GM19043 (cell line): ENCODE measurements around the gene ABHD1.
"Not testable (repeated sequence)": the region's sequence is repeated elsewhere in the genome, so short reads cannot be mapped to it uniquely, and the experiment has no call there.

Experiments used
- ATAC-seq: cut with Tn5 transposase; IDR thresholded peaks from one replicate; pipeline ENCODE4 v1.9.1; 2021; ENCODE audit warnings: low read depth; ENCODE audit not compliant: unreplicated experiment

The ABHD1 gene

GRCh38 chr2:27162151-27163121 is 38.8 kb downstream of the ABHD1 start:
- no peak for ATAC-seq

- no peak for ATAC-seq
These were observed 41.5 kb downstream of the ABHD1 start for GRCh38 chr2:27164960-27165763.

GRCh38 chr2:27170581-27171337 is 47.1 kb downstream of the ABHD1 start:
- no peak for ATAC-seq

DNA sequence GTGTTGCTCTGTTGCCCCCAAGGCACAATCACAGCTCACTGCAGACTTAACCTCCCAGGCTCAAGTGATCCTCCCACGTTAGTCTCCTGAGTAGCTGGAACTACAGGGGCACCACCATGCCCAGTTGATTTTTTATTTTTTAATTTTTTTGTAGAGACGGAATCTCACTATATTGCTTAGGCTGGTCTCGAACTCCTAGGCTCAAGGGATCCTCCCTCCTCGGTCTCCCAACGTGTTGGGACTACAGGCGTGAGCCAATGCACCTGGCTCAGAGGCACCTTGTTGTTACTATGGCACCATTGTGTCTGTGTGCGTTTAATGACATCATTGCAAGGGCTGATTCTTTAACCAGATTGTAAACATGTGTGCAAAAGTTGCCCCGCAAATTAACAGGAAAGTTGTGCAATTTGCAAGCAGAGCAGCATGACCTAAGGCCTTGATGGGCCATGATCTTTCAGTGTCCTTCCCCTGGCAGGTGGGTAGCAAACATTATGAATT is 47.8 kb downstream of the ABHD1 start:
- no peak for ATAC-seq

- ATAC-seq, result no peak
These were observed 51.0 kb downstream of the ABHD1 start for GRCh38 chr2:27174638-27175037.

GRCh38 chr2:27175330-27175729 is 51.7 kb downstream of the ABHD1 start:
- ATAC-seq, result no peak

DNA sequence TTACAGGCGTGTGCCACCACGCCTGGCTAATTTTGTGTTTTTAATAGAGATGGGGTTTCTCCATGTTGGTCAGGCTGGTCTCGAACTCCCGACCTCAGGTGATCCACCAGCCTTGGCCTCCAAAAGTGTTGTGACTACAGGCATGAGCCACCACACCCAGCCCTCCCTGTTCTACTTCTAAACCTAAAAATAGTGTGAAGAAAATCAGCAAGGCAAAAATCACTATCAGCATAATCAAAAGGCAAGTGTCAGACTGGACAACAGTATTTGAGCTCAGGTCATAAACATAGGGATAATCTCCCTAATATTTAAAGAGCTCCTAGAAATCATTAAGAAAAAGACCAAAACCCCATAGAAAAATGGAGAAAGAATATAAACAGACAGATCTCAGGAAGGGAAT is 52.2 kb downstream of the ABHD1 start:
- ATAC-seq, result not testable (repeated sequence)

DNA sequence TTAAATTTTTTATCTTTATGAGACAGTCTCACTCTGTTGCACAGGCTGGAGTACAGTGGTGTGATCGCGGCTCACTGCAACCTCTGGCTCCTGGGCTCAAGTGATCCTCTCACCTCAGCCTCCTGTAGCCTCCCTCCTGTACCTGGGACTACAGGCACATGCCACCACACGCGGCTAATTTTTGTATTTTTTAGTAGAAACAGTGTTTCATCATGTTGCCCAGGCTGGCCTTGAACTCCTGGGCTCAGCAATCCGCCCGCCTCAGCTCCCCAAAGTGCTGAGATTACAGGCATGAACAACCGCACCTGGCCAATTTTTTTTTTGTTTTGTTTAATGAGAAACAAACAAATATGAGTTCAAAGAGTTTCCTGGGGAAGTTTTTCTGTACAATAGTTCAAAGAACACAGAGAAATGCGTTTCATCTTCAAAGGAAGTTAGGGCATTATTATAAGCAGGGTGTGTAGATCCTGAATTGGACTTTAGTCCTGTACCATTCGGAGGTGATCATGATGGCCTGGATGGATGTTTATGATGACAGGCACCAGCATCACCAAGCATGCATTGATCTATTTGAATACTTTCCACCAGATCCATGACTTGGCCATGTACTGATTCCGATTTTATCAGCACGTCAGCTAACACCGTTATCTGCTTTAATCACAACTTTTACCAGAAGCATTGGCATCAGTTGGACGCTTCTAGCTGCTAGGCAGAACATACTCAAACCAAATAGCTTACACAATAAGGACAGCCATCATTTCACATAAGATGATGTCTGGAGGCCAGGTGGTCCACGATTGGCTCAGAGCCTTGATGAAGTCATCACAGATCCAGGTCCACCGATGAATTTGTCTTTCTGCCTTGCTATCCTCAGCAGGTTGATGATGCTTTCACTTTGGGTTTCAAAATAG is 54.1 kb downstream of the ABHD1 start:
- ATAC-seq, result no peak

GRCh38 chr2:27178469-27178868 is 54.9 kb downstream of the ABHD1 start:
- no peak for ATAC-seq

GRCh38 chr2:27179344-27180000 is 55.9 kb downstream of the ABHD1 start:
- no peak for ATAC-seq
